Fibroblast of skin of left quadriceps (primary cell): ENCODE results near the gene BEX2.
"Not testable (repeated sequence)": the region's sequence is repeated elsewhere in the genome, so short reads cannot be mapped to it uniquely, and the experiment has no call there.

ENCODE experiments used
- DNase-seq, 2 experiments: peaks; one replicate each; pipeline ENCODE4 v3.0.0-alpha.2; 2013; ENCODE audit warnings: low read depth in 2 of 2

The BEX2 gene

DNA sequence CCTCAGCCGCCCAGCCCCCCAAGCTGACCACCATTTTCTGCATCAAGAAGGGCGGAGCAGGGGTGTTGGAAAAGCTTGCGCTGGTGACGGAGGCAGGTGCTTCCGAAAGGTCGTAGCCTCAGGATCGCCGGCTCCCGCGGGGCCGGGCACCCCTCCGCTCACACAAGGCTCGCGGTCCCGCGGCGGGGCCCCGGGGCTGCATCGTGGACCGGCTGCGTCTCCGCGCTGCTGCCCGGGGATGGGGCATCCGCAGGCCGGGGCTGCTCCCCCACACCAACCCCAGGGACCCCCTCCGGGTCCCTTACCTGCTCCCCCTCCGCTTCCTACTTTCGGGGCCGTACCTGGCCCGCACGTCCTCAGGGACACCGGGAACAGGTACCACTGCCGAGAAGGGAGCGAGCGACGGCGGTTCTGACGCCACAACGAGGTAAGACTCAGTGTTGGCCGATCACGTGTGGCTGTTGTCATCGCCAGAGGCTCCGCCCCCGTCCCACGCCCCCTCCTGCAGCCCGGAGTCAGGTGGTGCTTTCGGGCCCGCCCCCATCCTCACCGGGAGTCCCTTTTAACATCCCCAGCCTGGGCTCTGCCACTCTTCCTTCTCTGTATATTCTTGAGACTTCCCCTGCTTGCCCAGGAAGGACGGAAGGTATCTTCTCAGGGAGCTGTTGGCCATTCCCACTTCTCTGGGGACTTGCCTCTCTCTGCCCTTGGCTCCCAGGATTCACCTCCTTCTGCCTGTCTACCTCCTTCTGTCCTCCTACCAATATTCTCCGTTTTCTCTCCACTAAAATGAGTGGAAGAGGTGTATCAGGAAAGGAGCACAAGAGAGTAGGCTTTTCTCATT, at the start of gene BEX2:
Gene BEX2 (minus strand): TSS at position 436 of the 844 bp plus-strand sequence. CDS start 1,014 bp downstream, outside the sequence.
- DNase-seq: no peak

DNA sequence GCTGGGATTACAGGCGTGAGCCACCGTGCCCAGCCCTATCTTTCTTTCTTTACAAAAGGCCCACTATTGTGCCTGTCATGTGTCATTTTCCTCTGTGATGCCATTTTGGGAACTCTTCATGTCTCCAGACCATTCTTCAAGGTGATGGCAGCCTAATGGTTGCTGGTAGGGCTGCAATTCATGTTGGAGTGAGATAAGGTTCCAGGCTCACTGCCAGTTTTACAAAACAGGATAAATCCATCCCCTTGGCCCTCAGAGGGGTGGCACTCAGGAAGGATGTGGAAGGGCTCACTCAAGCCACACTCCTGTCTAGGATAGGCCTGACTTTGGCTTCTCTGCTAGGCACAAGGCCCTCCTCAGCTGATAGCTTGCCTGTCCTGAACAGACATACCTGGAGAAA, 49.3 kb upstream of the BEX2 start:
- no peak for DNase-seq

DNA sequence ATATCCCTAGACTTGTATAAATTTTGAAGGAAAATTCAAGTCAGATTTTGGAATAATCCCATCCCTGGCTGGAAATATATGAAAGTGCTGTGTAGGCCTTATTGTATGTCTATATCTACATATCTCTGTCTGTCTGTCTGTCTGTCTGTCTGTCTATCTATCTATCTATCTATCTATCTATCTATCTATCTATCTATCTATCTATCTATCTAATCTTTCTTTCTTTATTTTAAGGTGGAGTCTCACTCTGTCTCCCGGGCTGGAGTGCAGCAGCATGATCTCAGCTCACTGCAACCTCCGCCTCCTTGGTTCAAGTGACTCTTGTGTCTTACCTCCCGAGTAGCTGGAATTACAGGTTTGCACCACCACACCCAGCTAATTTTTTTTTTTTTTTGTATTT, 48.8 kb upstream of the BEX2 start:
- DNase-seq: not testable (repeated sequence)

DNA sequence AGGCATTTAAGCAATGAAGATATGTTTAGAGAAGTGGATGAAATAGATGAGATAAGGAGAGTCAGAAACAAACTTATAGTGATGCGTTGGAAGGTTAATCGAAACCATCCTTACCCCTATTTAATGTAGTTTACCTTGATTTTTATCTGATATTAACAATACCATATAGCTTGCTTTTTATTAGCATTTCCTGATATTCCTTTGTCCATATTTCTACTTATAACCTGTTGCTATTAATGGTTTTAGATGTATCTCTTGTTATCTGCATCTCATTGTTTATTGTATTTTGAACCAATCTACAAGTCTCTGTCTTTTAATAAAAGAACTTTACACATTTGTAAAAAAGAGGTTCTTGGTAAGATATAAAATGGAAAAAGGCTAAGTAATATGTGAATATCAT, 47.1 kb upstream of the BEX2 start:
- DNase-seq: no peak

DNA sequence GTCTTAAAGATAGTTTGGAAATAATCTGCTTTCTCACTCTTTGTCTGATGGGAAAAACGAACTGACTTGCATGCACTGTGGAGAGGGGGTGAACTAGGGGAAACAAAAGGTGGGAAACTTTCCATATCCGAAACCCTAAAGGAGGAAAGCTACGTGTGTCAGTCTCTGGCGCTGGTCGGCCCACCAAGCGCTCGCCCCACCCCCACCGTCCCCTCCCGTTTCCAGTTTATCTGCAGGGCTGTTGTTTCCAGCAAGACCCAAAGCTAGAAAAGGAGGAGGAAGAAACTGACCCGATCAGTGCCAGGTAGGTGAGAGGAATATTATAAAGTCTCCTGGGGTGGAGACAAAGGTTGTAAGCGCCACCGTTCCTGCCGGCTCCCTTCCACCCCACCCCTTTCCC, 46.1 kb upstream of the BEX2 start:
- no peak for DNase-seq

DNA sequence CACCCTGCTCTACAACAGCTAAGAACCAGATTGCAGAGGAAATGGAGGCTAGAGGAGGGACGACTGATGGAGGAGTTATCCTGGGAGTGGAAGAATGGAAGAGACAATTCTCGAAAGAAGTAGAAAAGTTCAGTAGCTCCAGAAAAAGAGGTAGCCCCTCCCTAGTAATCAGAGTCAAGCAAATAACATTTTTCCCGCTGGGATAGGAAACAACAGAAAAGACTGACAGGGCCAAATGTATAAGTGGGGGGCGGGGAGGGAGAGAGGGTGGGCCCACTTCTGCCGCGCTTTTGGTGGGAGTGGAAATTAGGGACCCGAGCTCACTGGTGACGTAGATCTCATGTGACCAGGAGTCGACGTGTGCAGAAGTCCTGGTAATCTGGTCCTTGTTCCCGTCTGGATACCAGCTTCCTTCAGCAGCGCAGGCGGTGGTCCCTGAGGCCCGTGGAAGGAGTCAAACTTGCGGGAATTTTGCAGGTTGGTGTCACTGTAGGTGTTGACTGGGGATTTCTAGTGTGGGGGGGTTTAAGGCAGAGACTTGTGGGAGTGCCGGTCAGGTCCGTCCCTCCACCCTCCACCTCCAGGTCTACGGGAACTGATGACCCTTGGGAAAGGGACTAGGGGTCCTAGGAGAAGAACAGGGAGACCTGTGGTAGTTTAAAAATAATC, 45.5 kb upstream of the BEX2 start, which contains the start of gene TCEAL9:
Gene TCEAL9 (plus strand): TSS at position 377 of the 669 bp plus-strand sequence. CDS start 1,179 bp downstream, outside the sequence.
- DNase-seq: peak; percentile 51 to 54

DNA sequence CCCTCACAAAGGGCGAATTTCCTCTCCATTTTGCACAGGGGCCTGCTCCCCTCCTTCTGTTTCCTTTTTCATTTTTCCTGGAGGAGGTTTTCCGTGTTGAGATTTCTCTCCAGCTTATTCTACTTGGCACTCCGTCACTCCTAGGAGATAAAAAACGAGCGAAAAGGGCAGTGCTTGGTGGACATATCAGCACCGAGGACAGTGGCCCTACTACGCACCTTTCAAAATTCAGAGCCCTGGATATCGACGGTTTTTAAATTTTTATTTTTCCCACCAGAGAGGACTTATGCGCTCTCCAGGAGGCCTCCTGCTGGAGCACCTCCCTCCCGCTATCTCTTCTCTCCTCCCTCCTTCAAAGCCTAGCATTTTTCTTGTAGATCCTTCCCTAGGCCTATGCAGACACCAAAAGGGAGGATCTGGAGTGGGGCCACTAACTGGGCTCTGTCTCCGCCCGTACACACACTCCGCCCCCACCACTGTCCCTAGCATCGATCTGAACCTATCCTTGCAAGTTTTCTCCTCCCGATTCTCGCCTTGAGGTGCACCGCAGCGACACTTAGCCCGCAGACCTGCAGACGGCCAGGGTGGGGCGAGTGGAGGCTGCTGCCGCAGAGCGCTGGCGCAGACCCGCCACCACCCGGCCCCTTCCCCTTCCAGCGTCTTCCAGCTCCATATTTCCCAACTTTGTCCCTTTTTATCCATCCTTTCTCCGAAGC, 37.0 kb upstream of the BEX2 start:
- DNase-seq: no peak

DNA sequence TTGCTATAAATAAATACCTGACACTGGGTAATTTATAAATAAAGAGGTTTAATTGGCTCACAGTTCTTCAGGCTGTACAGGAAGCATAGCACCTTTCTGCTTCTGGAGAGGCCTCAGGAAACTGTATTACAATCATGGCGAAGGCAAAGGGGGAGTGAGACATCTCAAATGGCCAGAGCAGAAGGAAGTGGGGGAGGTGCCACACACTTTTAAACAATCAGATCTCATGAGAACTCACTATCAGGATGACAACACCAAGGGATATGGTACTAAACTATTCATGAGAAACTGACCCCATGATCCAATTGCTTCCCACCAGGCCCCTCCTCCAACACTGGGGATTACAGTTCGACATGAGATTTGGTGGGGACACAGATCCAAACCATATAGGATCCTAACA, 33.8 kb upstream of the BEX2 start:
- no peak for DNase-seq

DNA sequence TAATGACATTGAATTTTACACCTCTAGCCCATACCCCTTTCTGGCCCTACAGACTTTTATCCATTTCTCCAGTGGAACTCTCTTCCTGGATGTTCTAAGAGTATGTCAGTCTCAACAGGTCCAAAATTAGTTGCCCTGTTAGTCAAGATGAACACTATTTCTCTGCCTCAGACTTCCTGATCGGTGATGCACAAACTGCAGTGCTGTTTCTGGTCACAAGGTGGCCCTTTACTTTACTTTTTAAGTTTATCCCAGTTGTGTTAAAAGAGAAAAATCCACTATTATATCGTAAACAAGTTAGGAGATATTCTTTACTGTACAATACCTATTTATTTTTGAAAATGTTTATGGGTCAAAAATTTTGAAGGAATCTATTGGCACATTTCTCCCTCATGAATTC, 32.3 kb upstream of the BEX2 start:
- no peak for DNase-seq

DNA sequence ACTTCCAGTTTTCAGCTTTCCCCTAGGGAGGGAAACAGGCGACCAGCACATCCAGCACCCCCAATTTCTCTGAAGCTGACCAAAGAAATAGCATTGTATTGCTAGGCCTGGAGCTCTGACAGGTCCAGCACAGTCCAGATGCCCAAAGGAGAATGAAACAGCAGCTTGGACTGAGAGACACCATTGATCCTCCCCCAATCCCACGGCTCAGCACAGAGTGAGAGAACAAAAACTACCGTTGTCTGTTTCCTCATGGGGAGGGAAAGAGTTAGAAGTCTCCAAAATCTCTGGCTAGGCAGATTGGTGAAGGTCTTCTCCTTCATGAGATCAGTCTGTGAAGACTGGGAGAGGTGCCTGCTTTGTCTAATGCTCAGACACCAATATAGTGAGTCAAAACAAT, 27.9 kb upstream of the BEX2 start:
- DNase-seq: no peak

DNA sequence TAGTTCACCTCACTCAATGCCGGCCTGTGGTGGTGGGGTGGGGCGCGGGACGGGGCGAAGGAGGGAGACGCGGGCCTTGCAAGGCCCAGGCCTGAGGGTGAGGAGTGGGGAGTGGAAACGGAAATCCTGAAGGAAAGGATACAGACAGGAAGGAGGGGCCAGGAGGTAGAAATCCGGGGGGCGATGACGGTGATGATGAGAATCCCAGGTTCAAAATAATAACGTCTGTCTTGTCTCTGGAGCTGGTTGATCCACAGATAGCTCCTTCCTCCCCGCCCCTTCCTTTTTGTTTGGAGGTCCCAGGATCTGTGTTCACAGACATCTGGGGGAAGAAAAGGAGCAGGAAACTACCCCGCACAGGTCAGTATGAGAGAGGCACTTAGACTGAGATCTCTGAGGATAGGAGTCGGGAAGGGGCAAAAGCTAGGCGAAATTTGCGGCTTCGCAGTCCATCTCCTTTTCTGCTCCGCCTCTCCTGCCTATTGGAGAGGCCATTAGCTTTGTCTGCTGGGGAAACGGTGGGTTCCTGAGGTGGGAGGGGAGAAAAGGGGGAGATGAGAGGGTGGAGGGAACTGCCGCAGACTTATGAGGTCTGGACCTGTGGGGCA, 20.0 kb upstream of the BEX2 start:
- peak; percentile 3 to 5 for DNase-seq

DNA sequence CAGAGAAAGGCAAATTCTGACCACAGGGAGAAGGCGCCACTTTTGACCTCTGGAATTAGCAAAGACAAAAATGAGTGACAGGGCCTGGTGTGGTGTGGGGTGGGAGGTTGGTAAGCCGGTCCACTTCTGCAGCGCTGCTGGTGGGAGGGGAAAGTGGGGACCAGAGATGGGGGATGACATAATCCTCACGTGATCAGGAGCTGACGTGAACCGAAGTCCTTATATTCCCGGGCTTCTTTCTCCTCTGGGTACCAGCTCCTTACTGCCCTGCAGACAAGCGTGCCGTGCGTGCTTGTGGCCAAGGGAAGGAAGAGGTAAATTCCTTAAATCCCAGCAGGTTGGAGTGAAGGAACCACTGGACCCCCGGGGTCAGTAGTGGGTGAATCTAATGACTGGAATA, 19.2 kb upstream of the BEX2 start, which contains the start of gene TCEAL7:
Gene TCEAL7 (plus strand): TSS at position 249 of the 400 bp plus-strand sequence. CDS start 1,165 bp downstream, outside the sequence.
- peak; percentile 6 to 9 for DNase-seq

DNA sequence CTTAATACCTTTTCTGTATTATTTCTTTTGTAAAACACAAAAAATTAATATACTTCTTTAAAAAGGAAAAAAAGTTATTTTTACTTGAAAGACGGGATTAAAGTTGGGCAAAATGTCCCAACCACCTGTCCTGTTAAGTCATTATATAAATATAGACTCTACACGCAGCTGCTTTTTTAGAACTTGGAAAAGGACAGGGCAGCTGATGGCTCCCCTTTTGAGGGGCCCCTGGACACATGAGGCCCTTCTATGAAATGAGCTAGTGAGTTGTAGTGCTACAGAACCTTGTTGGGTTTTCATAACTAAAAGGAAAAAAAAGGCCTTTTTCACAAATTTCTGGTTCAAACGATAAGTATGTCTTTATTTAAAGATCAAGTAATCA, 600 bp upstream of the BEX2 start:
- no peak for DNase-seq

DNA sequence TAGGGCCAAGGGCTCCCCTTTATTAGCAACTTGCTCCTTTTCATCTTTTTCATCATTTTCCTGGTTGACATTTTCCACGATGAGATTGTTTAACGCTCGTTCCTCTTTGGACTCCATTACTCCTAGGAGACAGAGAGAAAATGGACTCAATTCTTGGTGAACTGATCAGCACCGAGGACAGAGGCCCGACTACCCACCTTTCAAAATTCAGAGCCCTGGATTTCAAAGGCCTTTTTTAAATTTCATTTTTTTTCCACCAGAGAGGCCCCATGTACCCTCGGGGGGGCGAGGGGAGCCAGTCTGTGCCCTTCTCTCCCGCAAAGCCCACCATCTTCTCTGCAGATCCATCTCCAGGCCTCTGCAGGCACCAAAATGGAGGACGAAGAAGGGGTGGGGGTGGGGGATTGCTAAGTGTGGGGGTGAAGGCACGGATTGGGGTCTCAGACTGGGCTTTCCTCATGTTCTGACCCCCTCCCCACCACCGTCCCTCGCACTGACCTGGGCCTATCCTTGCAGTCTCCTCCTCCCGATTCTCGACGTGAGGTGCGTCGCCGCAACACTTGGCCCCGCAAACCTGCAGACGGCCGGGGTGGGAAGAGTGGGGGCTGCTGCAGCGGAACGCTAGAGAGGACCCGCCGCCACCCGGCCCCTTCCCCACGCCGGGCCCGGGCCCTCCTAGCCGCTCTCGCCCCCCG, 783 bp downstream of the BEX2 start:
- no peak for DNase-seq

DNA sequence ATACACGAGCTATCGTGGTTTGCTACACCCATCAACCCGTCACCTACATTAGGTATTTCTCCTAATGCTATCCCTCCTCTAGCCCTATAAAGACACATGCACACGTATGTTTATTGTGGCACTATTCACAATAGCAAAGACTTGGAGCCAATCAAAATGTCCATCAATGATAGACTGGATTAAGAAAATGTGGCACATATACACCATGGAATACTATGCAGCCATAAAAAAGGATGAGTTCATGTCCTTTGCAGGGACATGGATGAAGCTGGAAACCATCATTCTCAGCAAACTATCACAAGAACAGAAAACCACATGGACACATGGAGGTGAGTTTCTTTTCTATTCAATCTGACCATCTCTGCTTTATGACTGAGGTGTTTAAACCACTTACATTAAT, 5.1 kb downstream of the BEX2 start:
- DNase-seq: not testable (repeated sequence)

DNA sequence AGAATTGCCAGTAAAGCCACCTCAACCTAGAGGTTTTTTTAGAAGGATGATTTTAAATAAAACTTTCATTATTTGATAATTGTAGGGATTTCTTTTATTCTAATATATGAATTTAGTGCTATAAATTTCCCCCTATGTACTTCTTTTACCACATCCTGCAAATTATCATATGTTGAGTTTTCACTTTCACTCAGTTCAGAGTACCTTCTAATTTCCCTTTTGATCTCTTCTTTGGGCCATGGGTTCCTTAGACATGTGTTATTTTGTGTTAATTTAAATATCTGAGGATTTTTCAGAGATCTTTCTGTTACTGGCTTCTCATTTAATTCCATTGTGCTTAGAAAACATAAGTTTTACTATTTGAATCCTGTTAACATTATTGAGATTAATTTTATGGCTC, 6.1 kb downstream of the BEX2 start:
- no peak for DNase-seq

DNA sequence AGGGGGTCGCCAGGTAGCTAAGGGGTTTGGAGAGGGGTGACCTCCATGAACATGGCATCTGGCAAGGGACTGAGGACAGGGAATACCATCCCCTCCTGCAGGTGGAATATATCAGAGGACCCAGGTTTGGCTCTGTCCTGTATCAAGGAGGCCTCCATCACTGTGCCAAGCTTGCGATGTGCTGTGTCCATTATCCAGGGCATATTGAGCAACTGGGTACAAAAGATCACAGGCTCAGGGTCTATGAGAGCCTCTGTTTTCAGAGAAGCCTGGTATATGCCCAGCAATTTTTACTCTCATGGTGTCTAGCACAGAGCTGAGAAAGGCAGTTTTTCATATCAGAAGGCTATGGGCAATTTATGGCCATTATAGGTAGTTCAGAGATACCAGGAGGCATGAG, 17.7 kb downstream of the BEX2 start:
- DNase-seq: no peak

DNA sequence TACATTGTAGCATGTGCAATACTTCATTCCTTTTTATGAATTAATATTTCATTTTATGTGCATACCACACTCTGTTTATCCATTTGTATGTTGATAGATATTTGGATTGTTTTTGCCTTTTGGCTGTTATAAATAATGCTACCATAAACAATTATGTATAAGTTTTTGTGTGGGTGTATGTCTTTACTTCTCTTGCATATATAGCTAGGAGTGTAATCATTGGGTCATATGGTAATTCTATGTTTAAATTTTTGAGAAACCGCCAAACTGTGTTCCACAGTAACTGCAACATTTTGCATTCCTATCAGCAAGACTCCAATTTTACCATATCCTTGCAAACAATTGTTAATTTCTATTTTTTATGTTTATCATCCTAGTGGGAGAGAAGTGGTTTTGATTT, 31.2 kb downstream of the BEX2 start:
- no peak for DNase-seq

DNA sequence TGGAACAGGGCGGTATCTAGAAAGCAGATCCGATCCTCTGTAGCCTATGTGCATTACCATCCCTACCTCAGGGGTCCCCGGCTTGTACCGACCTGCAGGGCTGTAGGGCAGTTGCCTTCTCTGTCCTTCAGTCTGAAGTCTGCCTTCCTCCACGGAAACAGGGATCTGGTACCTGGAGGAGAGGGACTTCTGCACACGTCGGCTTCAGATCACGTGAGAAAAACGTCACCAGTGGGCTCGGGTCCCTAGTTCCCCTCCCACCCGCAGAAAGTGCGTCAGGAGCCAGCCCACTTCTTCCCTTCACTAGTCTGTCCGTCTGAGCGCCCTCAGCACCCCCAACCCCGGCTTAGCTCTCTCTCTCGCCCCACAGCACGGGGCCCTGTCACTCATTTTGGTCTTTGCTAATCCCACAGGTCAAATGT, 34.2 kb downstream of the BEX2 start, which contains the start of gene TCEAL5:
Gene TCEAL5 (minus strand): TSS at position 170 of the 422 bp plus-strand sequence. CDS start 2,187 bp downstream, outside the sequence.
- DNase-seq: no peak

DNA sequence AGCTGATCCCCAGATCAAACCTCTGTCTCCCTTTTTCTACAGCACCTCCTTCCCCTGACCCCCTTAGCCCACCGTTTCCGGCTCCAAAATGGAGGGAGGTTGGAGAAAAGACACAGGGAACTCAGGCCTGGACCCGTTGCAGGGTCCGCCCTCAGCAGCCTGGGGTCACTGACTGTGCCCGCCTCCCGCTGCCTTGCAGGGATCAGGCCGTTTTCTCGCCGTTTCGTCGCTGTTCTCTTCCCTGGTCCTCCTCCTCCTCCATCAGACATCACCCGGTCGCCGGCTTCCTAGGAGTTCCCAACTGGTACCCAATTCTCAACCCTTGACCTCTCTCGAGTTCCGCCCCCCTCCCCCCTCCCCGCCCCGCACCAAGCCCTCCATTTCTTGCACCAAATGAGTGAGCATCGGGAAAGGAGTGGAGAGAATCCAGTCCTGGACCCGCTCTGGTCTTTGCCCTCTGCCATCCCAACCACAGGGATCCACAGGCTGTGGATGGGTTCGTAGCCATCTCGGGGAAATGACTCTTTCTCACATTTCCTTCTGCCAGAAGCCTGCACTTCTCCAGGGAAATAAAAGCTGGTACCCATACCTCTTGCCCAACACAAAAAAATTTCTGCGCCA, 34.7 kb downstream of the BEX2 start:
- DNase-seq: no peak

DNA sequence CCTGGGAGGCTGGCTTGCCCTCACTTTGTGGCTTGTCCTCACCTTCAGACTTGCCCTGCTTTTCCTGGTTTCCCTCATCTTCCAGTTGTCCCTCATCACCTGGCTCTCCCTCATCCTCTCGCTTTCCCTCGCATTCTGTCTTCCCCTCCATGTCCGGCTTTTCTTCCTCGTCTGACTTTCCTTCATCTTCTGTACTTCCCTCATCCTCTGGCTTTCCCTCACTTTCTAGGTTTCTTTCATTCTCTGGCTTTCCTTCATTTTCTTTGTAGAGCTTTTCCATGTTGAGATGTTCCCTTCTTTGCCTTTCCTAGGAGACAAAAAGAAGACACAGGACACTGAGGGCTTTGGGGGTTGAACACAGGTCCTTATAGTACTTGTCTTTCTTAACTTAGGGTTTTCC, 36.5 kb downstream of the BEX2 start:
- DNase-seq: no peak
